H9 (cell line): ENCODE data around the gene PHF11. TPM values are rescaled to one million over a fixed set of nuclear protein-coding genes. Genes with fewer than 3 reads are reported as not detected.

Experiments
- DNase-seq: peaks from one replicate; pipeline ENCODE4 v3.0.0-alpha.2; 2017
- H2AFZ ChIP-seq: one replicate; pipeline ENCODE4 v1.6.1; 2013; ENCODE audit warnings: mild to moderate bottlenecking, low read length, control low read depth, moderate library complexity
- H2AK5ac ChIP-seq: 2 replicates; pipeline ENCODE4 v1.6.1; 2013; ENCODE audit warnings: low read length, control low read depth, mixed read lengths; ENCODE audit not compliant: insufficient read length
- H2BK120ac ChIP-seq: one replicate; pipeline ENCODE4 v1.6.1; 2013; ENCODE audit warnings: low read depth, mild to moderate bottlenecking, low read length, control low read depth, inconsistent platforms; ENCODE audit not compliant: poor library complexity, severe bottlenecking
- H2BK12ac ChIP-seq: 2 replicates; pipeline ENCODE4 v1.6.1; 2013; ENCODE audit warnings: low read length, control low read depth, mixed read lengths, low read depth; ENCODE audit not compliant: insufficient read length
- H2BK15ac ChIP-seq: 2 replicates; pipeline ENCODE4 v1.6.1; 2013; ENCODE audit warnings: low read depth, low read length, control low read depth
- H2BK20ac ChIP-seq: one replicate; pipeline ENCODE4 v1.6.1; 2013; ENCODE audit warnings: low read depth, mild to moderate bottlenecking, low read length, control low read depth, inconsistent platforms; ENCODE audit not compliant: poor library complexity, severe bottlenecking
- H2BK5ac ChIP-seq: 2 replicates; pipeline ENCODE4 v1.6.1; 2013; ENCODE audit warnings: low read length, control low read depth, mixed read lengths; ENCODE audit not compliant: insufficient read length
- H3K14ac ChIP-seq: 2 replicates; pipeline ENCODE4 v1.6.1; 2013; ENCODE audit warnings: low read length, control low read depth; ENCODE audit not compliant: insufficient read depth
- H3K18ac ChIP-seq: 2 replicates; pipeline ENCODE4 v1.6.1; 2013; ENCODE audit warnings: low read depth, mild to moderate bottlenecking, mixed read lengths, low read length, control low read depth; ENCODE audit not compliant: insufficient read length
- H3K23ac ChIP-seq: 2 replicates; pipeline ENCODE4 v1.6.1; 2013; ENCODE audit warnings: low read length, control low read depth, mixed read lengths, low read depth; ENCODE audit not compliant: insufficient read length
- H3K23me2 ChIP-seq: 2 replicates; pipeline ENCODE4 v1.6.1; 2013; ENCODE audit warnings: low read depth, mild to moderate bottlenecking, mixed read lengths, low read length, control low read depth; ENCODE audit not compliant: insufficient read length, poor library complexity, severe bottlenecking
- H3K27ac ChIP-seq: 2 replicates; pipeline ENCODE4 v1.5.1; 2013; ENCODE audit warnings: low read length, control low read depth, mixed read lengths, low read depth; ENCODE audit not compliant: insufficient read length
- H3K27me3 ChIP-seq: 2 replicates; pipeline ENCODE4 v1.6.1; 2013; ENCODE audit warnings: low read length, control low read depth, inconsistent platforms; ENCODE audit not compliant: insufficient read depth
- H3K4ac ChIP-seq: 2 replicates; pipeline ENCODE4 v1.6.1; 2013; ENCODE audit warnings: low read depth, mild to moderate bottlenecking, control low read depth, inconsistent platforms, low read length, moderate library complexity
- H3K4me1 ChIP-seq: 2 replicates; pipeline ENCODE4 v1.6.1; 2013; ENCODE audit warnings: low read length, control low read depth, inconsistent platforms; ENCODE audit not compliant: insufficient read depth
- H3K4me2 ChIP-seq: 2 replicates; pipeline ENCODE4 v1.6.1; 2013; ENCODE audit warnings: low read length, control low read depth, mixed read lengths; ENCODE audit not compliant: insufficient read length, insufficient read depth
- H3K56ac ChIP-seq: 2 replicates; pipeline ENCODE4 v1.6.1; 2013; ENCODE audit warnings: low read depth, mild to moderate bottlenecking, mixed read lengths, low read length, control low read depth; ENCODE audit not compliant: insufficient read length
- H3K79me1 ChIP-seq: 2 replicates; pipeline ENCODE4 v1.6.1; 2013; ENCODE audit warnings: low read depth, mild to moderate bottlenecking, moderate library complexity, low read length, control low read depth, inconsistent platforms; ENCODE audit not compliant: insufficient read depth, poor library complexity, severe bottlenecking
- H3K79me2 ChIP-seq: 2 replicates; pipeline ENCODE4 v1.6.1; 2013; ENCODE audit warnings: low read length, control low read depth, inconsistent platforms; ENCODE audit not compliant: insufficient read depth
- H3K9ac ChIP-seq: 2 replicates; pipeline ENCODE4 v1.6.1; 2013; ENCODE audit warnings: low read length, control low read depth, mixed read lengths; ENCODE audit not compliant: insufficient read length; ENCODE audit errors: extremely low read depth
- H3K9me3 ChIP-seq: one replicate; pipeline ENCODE4 v1.6.1; 2013; ENCODE audit warnings: low read depth, low read length, inconsistent platforms; ENCODE audit not compliant: control insufficient read depth
- H3T11ph ChIP-seq: one replicate; pipeline ENCODE4 v1.6.1; 2013; ENCODE audit warnings: mild to moderate bottlenecking, low read length, control low read depth, inconsistent platforms
- H4K20me1 ChIP-seq: one replicate; pipeline ENCODE4 v1.6.1; 2013; ENCODE audit not compliant: control insufficient read depth, insufficient read length, insufficient read depth
- H4K5ac ChIP-seq: 2 replicates; pipeline ENCODE4 v1.6.1; 2013; ENCODE audit warnings: low read depth, mild to moderate bottlenecking, mixed read lengths, low read length, control low read depth; ENCODE audit not compliant: insufficient read length
- H4K8ac ChIP-seq: replicated peaks from 2 replicates; pipeline ENCODE4 v1.6.1; 2013; ENCODE audit warnings: low read length, control low read depth, mixed read lengths, low read depth; ENCODE audit not compliant: insufficient read length
- H4K91ac ChIP-seq: 2 replicates; pipeline ENCODE4 v1.6.1; 2013; ENCODE audit warnings: low read depth, mild to moderate bottlenecking, moderate library complexity, mixed read lengths, low read length, control low read depth; ENCODE audit not compliant: insufficient read length
- H3K27ac Mint-ChIP-seq, 3 experiments: 2 replicates in 2 of 3; 3 replicates in 1 of 3; pipeline ENCODE4 v1.8.0; 2020 to 2021; ENCODE audit warnings: mixed read lengths in 3 of 3, mild to moderate bottlenecking in 1 of 3, moderate library complexity in 1 of 3
- H3K27me3 Mint-ChIP-seq: 2 replicates; pipeline ENCODE4 v1.8.0; 2021; ENCODE audit warnings: low read depth, mild to moderate bottlenecking, moderate library complexity, mixed read lengths
- H3K36me3 Mint-ChIP-seq, 3 experiments: 2 replicates in 2 of 3; 3 replicates in 1 of 3; pipeline ENCODE4 v1.8.0; 2020 to 2021; ENCODE audit warnings: low read depth in 3 of 3, mixed read lengths in 3 of 3; ENCODE audit not compliant: insufficient read depth in 1 of 3
- H3K4me1 Mint-ChIP-seq, 2 experiments: 2 replicates each; pipeline ENCODE4 v1.8.0; 2020; ENCODE audit warnings: mixed read lengths in 2 of 2
- H3K4me3 Mint-ChIP-seq, 2 experiments: 2 replicates in 1 of 2; 3 replicates in 1 of 2; pipeline ENCODE4 v1.8.0; 2020 to 2021; ENCODE audit warnings: mild to moderate bottlenecking in 2 of 2, mixed read lengths in 2 of 2, moderate library complexity in 1 of 2
- H3K9me3 Mint-ChIP-seq, 2 experiments: 2 replicates in 1 of 2; 3 replicates in 1 of 2; pipeline ENCODE4 v1.8.0; 2020; ENCODE audit warnings: mild to moderate bottlenecking in 2 of 2, mixed read lengths in 2 of 2, moderate library complexity in 1 of 2
- CTCF ChIP-seq: fragments of 200-600 bp; sonication (generic); conservative IDR thresholded peaks from 3 replicates; pipeline ENCODE4 v1.8.0; 2021; ENCODE audit warnings: antibody characterized with exemption, mild to moderate bottlenecking
- WGBS: extraction: QIAGEN DNeasy Blood & Tissue Kit; methylation state at CpG from one replicate; pipeline ENCODE4 v1.1.7; 2013; ENCODE audit warnings: missing lambda C conversion rate, low lambda C conversion rate, mixed read lengths; ENCODE audit not compliant: insufficient read length; ENCODE audit errors: extremely low coverage; 5-methylcytosine and 5-hydroxymethylcytosine counted together
- total RNA-seq: library from RNA; stranded (reverse); gene quantifications from 2 replicates; pipeline ENCODE4 v1.2.1, GENCODE V29; 2021

PHF11 gene
- total RNA-seq, 1 experiment from 2014 or later = 13.5 TPM

GRCh38 chr13:49561062-49561410 lies 65.3 kb downstream of the PHF11 start:
- peaks cover 25 to 60% (median 56%) of the 10 kb centered on the region in 3 experiments for H3K36me3 Mint-ChIP-seq
- Histone ChIP-seq H3K56ac (no peak overlapping the region), H3K9ac (no peak overlapping the region), H3K14ac (no peak overlapping the region), H3K23me2 (no peaks in the 10 kb centered on the region), H2AFZ (no peak overlapping the region), H3K9me3 (no peaks in the 10 kb centered on the region), H3K79me2 (no peaks in the 10 kb centered on the region), H3K4me1 (no peaks in the 10 kb centered on the region), H3K4me2 (no peak overlapping the region), H3K23ac (no peak overlapping the region), H3T11ph (no peak overlapping the region), H4K91ac (no peak overlapping the region), H3K27me3 (no peaks in the 10 kb centered on the region), H2BK120ac (no peak overlapping the region), H3K18ac (no peak overlapping the region), H4K5ac (no peak overlapping the region), H2BK12ac (no peak overlapping the region), H2BK20ac (no peak overlapping the region), H3K79me1 (no peaks in the 10 kb centered on the region), H3K27ac (no peak overlapping the region), H2BK15ac (no peak overlapping the region), H2BK5ac (no peak overlapping the region), H3K4ac (no peak overlapping the region), H4K8ac (no peak overlapping the region), H2AK5ac (no peak overlapping the region), H4K20me1 (no peaks in the 10 kb centered on the region)
- no peak overlapping the region for H3K4me3 Mint-ChIP-seq
- peaks cover 0 to 8% of the 10 kb centered on the region in 2 experiments; a peak in 2 of 5 replicates for H3K9me3 Mint-ChIP-seq
- no peaks in the 10 kb centered on the region for H3K27me3 Mint-ChIP-seq
- no CpG with 5 or more reads among the region's 3 CpGs for WGBS
- DNase-seq = no peak
- peak overlapping the region in 1 of 3 experiments; percentile 38; a peak in 1 of 7 replicates for H3K27ac Mint-ChIP-seq
- TF ChIP-seq CTCF = no peak
- peaks cover 0 to 3% of the 10 kb centered on the region in 2 experiments; a peak in 1 of 4 replicates for H3K4me1 Mint-ChIP-seq
